Gastrocnemius medialis (tissue), 4 donors: ENCODE results near the gene RERE. TPM values are rescaled to one million over a fixed set of nuclear protein-coding genes. Genes with fewer than 3 reads are reported as not detected.

Experiments used
- ATAC-seq, 2 donors: fragments of 150-250 bp; one replicate each; pipeline ENCODE4 v1.9.1; 2016
- DNase-seq, 2 donors: peaks; one replicate each; pipeline ENCODE4 v3.0.0-alpha.2; 2019
- H3K27ac ChIP-seq, 4 donors: fragments of 200-600 bp; sonication (generic); 1 replicate in 1 of 4; 2 replicates in 3 of 4; pipeline ENCODE4 v1.5.1; 2016 to 2018; ENCODE audit warnings: mild to moderate bottlenecking in 2 of 4, moderate library complexity in 1 of 4
- H3K27me3 ChIP-seq, 3 donors: fragments of 200-600 bp; sonication (generic) in 2 of 3; 1 replicate in 1 of 3; 2 replicates in 2 of 3; pipeline versions ENCODE4 v1.5.1 to v1.6.0; 2016 to 2019; ENCODE audit warnings: mild to moderate bottlenecking in 1 of 3, moderate library complexity in 1 of 3
- H3K36me3 ChIP-seq, 2 donors: fragments of 200-600 bp; sonication (generic) in 1 of 2; one replicate each; pipeline ENCODE4 v1.5.1; 2017 to 2018
- H3K4me1 ChIP-seq, 2 donors: fragments of 200-600 bp; sonication (generic) in 1 of 2; one replicate each; pipeline ENCODE4 v1.5.1; 2016 to 2017; ENCODE audit warnings: mild to moderate bottlenecking in 2 of 2
- H3K4me3 ChIP-seq, 4 donors: fragments of 200-600 bp; sonication (generic) in 3 of 4; 1 replicate in 1 of 4; 2 replicates in 3 of 4; pipeline ENCODE4 v1.5.1; 2016 to 2019; ENCODE audit warnings: mild to moderate bottlenecking in 2 of 4
- H3K9me3 ChIP-seq, 3 donors: fragments of 200-600 bp; sonication (generic) in 2 of 3; 1 replicate in 1 of 3; 2 replicates in 2 of 3; pipeline ENCODE4 v1.5.1; 2016 to 2019
- CTCF ChIP-seq, 5 experiments: fragments of 450-650 bp in 3 of 5; fragments of 200-600 bp in 2 of 5; sonication (generic) in 2 of 5; IDR thresholded peaks in 4 of 5; conservative IDR thresholded peaks in 1 of 5; 1 replicate in 4 of 5; 2 replicates in 1 of 5; pipeline ENCODE4 v1.5.1; 2016 to 2019; ENCODE audit warnings: antibody characterized with exemption in 5 of 5, mild to moderate bottlenecking in 3 of 5, moderate library complexity in 3 of 5
- POLR2A ChIP-seq, 2 donors: fragments of 450-650 bp; IDR thresholded peaks; one replicate each; pipeline ENCODE4 v1.6.1; 2017; ENCODE audit warnings: antibody characterized with exemption in 2 of 2, mild to moderate bottlenecking in 2 of 2, moderate library complexity in 2 of 2
- in situ Hi-C, 4 donors: fragments of 200-750 bp; cut with MboI; loops; one replicate each; pipeline versions ENCODE4 v1.15.0 to v1.8.0; 2017; ENCODE audit warnings: low sequenced_read_pairs in 4 of 4
- intact Hi-C: fragments of 100-400 bp; cut with DNase I; formaldehyde crosslinking; loops from one replicate; pipeline ENCODE4 v1.15.1; 2023; ENCODE audit warnings: low total_unique reads
- total RNA-seq, 4 donors: library from RNA; depleted of rRNA; stranded (reverse); fragments of >200 nt; gene quantifications; one replicate each; pipeline versions ENCODE4 v1.1.0 to v1.2.3, GENCODE V29; 2016

RERE gene
- total RNA-seq, 4 donors from 2014 or later = 60.8 to 106 (median 102) TPM

GRCh38 chr1:8682573-8682972, 134.9 kb downstream of the RERE start:
- in situ Hi-C loops = no loop called here
- intact Hi-C loops = no loop called here
- TF ChIP-seq POLR2A (IDR thresholded peaks at IDR 0.05) (no peak), CTCF (IDR thresholded peaks at IDR 0.05 in 4 of 5, conservative IDR thresholded peaks at IDR 0.05 in 1 of 5) (no peak)
- Histone ChIP-seq H3K4me3 (no peak overlapping the region), H3K27me3 (no peaks in the 10 kb centered on the region), H3K27ac (no peak overlapping the region), H3K36me3 (no peaks in the 10 kb centered on the region), H3K4me1 (peaks cover 12 to 24% of the 10 kb centered on the region in 2 donors), H3K9me3 (no peaks in the 10 kb centered on the region)
- ATAC-seq (no peak), DNase-seq (no peak)

- Histone ChIP-seq H3K4me1 (peaks cover 12 to 17% of the 10 kb centered on the region in 2 donors), H3K27ac (no peak overlapping the region), H3K36me3 (no peaks in the 10 kb centered on the region), H3K9me3 (no peaks in the 10 kb centered on the region), H3K27me3 (no peaks in the 10 kb centered on the region), H3K4me3 (no peak overlapping the region)
- in situ Hi-C loops = no loop called here
- intact Hi-C loops = no loop called here
- DNase-seq = no peak
- TF ChIP-seq POLR2A (IDR thresholded peaks at IDR 0.05) = no peak
- no peak for TF ChIP-seq CTCF (IDR thresholded peaks at IDR 0.05 in 4 of 5, conservative IDR thresholded peaks at IDR 0.05 in 1 of 5)
- ATAC-seq = no peak
Observed at GRCh38 chr1:8681911-8682310, 135.5 kb downstream of the RERE start.

- Histone ChIP-seq H3K27ac (no peak overlapping the region), H3K36me3 (no peaks in the 10 kb centered on the region), H3K4me1 (peaks cover 15 to 21% of the 10 kb centered on the region in 2 donors), H3K9me3 (no peaks in the 10 kb centered on the region), H3K4me3 (peak overlapping the region in 1 of 4 donors; percentile 24), H3K27me3 (no peaks in the 10 kb centered on the region)
- in situ Hi-C loops = no loop called here
- DNase-seq = no peak
- no peak for ATAC-seq
- intact Hi-C loops = no loop called here
- no peak for TF ChIP-seq CTCF (IDR thresholded peaks at IDR 0.05 in 4 of 5, conservative IDR thresholded peaks at IDR 0.05 in 1 of 5)
- TF ChIP-seq POLR2A (IDR thresholded peaks at IDR 0.05) = no peak
Observed at GRCh38 chr1:8680664-8681650, 136.5 kb downstream of the RERE start.

GRCh38 chr1:8679929-8680663, 137.3 kb downstream of the RERE start:
- peaks cover 17 to 23% of the 10 kb centered on the region in 2 donors for H3K4me1 ChIP-seq
- ATAC-seq = no peak
- no peaks in the 10 kb centered on the region for H3K36me3 ChIP-seq
- in situ Hi-C loops (no loop called here), intact Hi-C loops (no loop called here)
- no peak for TF ChIP-seq POLR2A (IDR thresholded peaks at IDR 0.05)
- no peak for TF ChIP-seq CTCF (IDR thresholded peaks at IDR 0.05 in 4 of 5, conservative IDR thresholded peaks at IDR 0.05 in 1 of 5)
- no peak for DNase-seq
- no peaks in the 10 kb centered on the region for H3K27me3 ChIP-seq
- H3K4me3 ChIP-seq = no peak overlapping the region
- H3K9me3 ChIP-seq = no peaks in the 10 kb centered on the region
- no peak overlapping the region for H3K27ac ChIP-seq
